Neural cell (in vitro differentiated cells): ENCODE data around the gene LRRN3. TPM values are rescaled to one million over a fixed set of nuclear protein-coding genes. Genes with fewer than 3 reads are reported as not detected.

ENCODE experiments used
- H2AFZ ChIP-seq: fragments of 200-600, 300-800 bp; sonication (generic), shearing (Covaris generic); 2 replicates; pipeline ENCODE4 v1.6.0; 2014; ENCODE audit warnings: low read depth, mild to moderate bottlenecking, antibody characterized with exemption, low read length, moderate library complexity
- H3F3A ChIP-seq: fragments of 200-600 bp; shearing (Covaris generic); 2 replicates; pipeline ENCODE4 v1.6.1; 2016; ENCODE audit warnings: mild to moderate bottlenecking, moderate library complexity, mixed read lengths, antibody characterized with exemption, low read length; ENCODE audit not compliant: insufficient read depth, poor library complexity, severe bottlenecking
- H3K27ac ChIP-seq: fragments of 200-600, 300-800 bp; sonication (generic), shearing (Covaris generic); 2 replicates; pipeline ENCODE4 v1.5.1; 2014; ENCODE audit warnings: mild to moderate bottlenecking, low read length, moderate library complexity
- H3K27me3 ChIP-seq: fragments of 300-800, 200-600 bp; sonication (generic), shearing (Covaris generic); 2 replicates; pipeline ENCODE4 v1.6.0; 2014; ENCODE audit warnings: mild to moderate bottlenecking, low read depth, low read length, moderate library complexity; ENCODE audit not compliant: insufficient read depth
- H3K36me3 ChIP-seq: fragments of 300-800, 200-600 bp; sonication (generic), shearing (Covaris generic); 2 replicates; pipeline ENCODE4 v1.5.1; 2014; ENCODE audit warnings: mild to moderate bottlenecking, antibody characterized with exemption, low read length, moderate library complexity; ENCODE audit not compliant: insufficient read depth
- H3K4me2 ChIP-seq: fragments of 300-800, 200-600 bp; sonication (generic), shearing (Covaris generic); 2 replicates; pipeline ENCODE4 v1.6.0; 2014; ENCODE audit warnings: mild to moderate bottlenecking, low read length
- H3K4me3 ChIP-seq: fragments of 300-800, 200-600 bp; sonication (generic), shearing (Covaris generic); 2 replicates; pipeline ENCODE4 v1.5.1; 2014; ENCODE audit warnings: mild to moderate bottlenecking, low read length, moderate library complexity
- H3K79me2 ChIP-seq: fragments of 200-600 bp; shearing (Covaris generic); replicated peaks from 2 replicates; pipeline ENCODE4 v1.6.0; 2014; ENCODE audit warnings: mild to moderate bottlenecking, low read length, moderate library complexity; ENCODE audit not compliant: insufficient read depth
- H3K9ac ChIP-seq: fragments of 300-800, 200-600 bp; sonication (generic), shearing (Covaris generic); 2 replicates; pipeline ENCODE4 v1.6.1; 2016; ENCODE audit warnings: mild to moderate bottlenecking, low read length, mixed read lengths
- H3K9me2 ChIP-seq: fragments of 200-600 bp; shearing (Covaris generic); 2 replicates; pipeline ENCODE4 v1.6.1; 2016; ENCODE audit warnings: mild to moderate bottlenecking, low read length, mixed read lengths; ENCODE audit not compliant: insufficient read depth
- H3K9me3 ChIP-seq: fragments of 200-600, 300-800 bp; sonication (generic), shearing (Covaris generic); 2 replicates; pipeline ENCODE4 v1.6.1; 2016; ENCODE audit warnings: mild to moderate bottlenecking, mixed run types, low read length, moderate library complexity, mixed read lengths
- H4K20me1 ChIP-seq: fragments of 200-600 bp; shearing (Covaris generic); 2 replicates; pipeline ENCODE4 v1.6.1; 2016; ENCODE audit warnings: mild to moderate bottlenecking, mixed run types; ENCODE audit not compliant: insufficient read depth
- CTCF ChIP-seq: fragments of 450-650 bp; IDR thresholded peaks from 2 replicates; pipeline ENCODE4 v1.5.1; 2014; ENCODE audit warnings: antibody characterized with exemption, mild to moderate bottlenecking, moderate library complexity; ENCODE audit not compliant: poor library complexity, severe bottlenecking
- EP300 ChIP-seq: fragments of 450-650 bp; conservative IDR thresholded peaks from 2 replicates; pipeline ENCODE4 v1.6.1; 2014; ENCODE audit warnings: antibody characterized with exemption, mild to moderate bottlenecking, moderate library complexity; ENCODE audit not compliant: poor library complexity, severe bottlenecking
- EZH2 ChIP-seq: fragments of 200-600, 300-800 bp; shearing (Covaris generic), sonication (generic); IDR thresholded peaks from 2 replicates; pipeline ENCODE4 v1.6.1; 2014; ENCODE audit warnings: antibody characterized with exemption, low read length, borderline replicate concordance, mild to moderate bottlenecking; ENCODE audit not compliant: insufficient read depth, poor library complexity, severe bottlenecking
- MXI1 ChIP-seq: fragments of 450-650 bp; conservative IDR thresholded peaks from 2 replicates; pipeline ENCODE4 v1.6.1; 2014; ENCODE audit warnings: antibody characterized with exemption, mild to moderate bottlenecking; ENCODE audit not compliant: poor library complexity, severe bottlenecking
- POLR2AphosphoS5 ChIP-seq: IDR thresholded peaks from 2 replicates; pipeline ENCODE4 v1.6.1; 2012
- RAD21 ChIP-seq: fragments of 450-650 bp; conservative IDR thresholded peaks from 2 replicates; pipeline ENCODE4 v1.6.1; 2014; ENCODE audit warnings: antibody characterized with exemption, mild to moderate bottlenecking, moderate library complexity
- REST ChIP-seq: IDR thresholded peaks from 2 replicates; pipeline ENCODE4 v1.6.1; 2012; ENCODE audit warnings: borderline replicate concordance
- SMC3 ChIP-seq: fragments of 450-650 bp; conservative IDR thresholded peaks from 2 replicates; pipeline ENCODE4 v1.6.1; 2014; ENCODE audit warnings: antibody characterized with exemption, mild to moderate bottlenecking, moderate library complexity; ENCODE audit not compliant: poor library complexity
- TAF1 ChIP-seq: IDR thresholded peaks from 2 replicates; pipeline ENCODE4 v1.6.1; 2012; ENCODE audit warnings: low read depth
- polyA plus RNA-seq: library from polyadenylated mRNA; depleted of rRNA; stranded (reverse); fragments of >200 nt; gene quantifications from 2 replicates; pipeline ENCODE4 v1.2.3, GENCODE V29; 2014

LRRN3 gene
- polyA plus RNA-seq, 1 donor from 2014 or later = 138 TPM

GRCh38 chr7:111174510-111174909 is 83.6 kb downstream of the LRRN3 start:
- H3K4me3 ChIP-seq = no peak overlapping the region
- no peaks in the 10 kb centered on the region for H3K27me3 ChIP-seq
- no peaks in the 10 kb centered on the region for H3K9me2 ChIP-seq
- H2AFZ ChIP-seq = no peak overlapping the region
- H4K20me1 ChIP-seq = no peaks in the 10 kb centered on the region
- H3K79me2 ChIP-seq = no peaks in the 10 kb centered on the region
- no peak overlapping the region for H3K27ac ChIP-seq
- H3K4me2 ChIP-seq = no peak overlapping the region
- no peaks in the 10 kb centered on the region for H3K9me3 ChIP-seq
- no peak for TF ChIP-seq EP300
- TF ChIP-seq TAF1 = no peak
- no peak for TF ChIP-seq POLR2AphosphoS5
- TF ChIP-seq MXI1 = no peak
- no peak for TF ChIP-seq SMC3
- no peak for TF ChIP-seq EZH2
- no peak for TF ChIP-seq RAD21
- no peak for TF ChIP-seq CTCF
- no peak for TF ChIP-seq REST
- no peaks in the 10 kb centered on the region for H3F3A ChIP-seq
- no peaks in the 10 kb centered on the region for H3K36me3 ChIP-seq
- H3K9ac ChIP-seq = no peak overlapping the region
